HG02970 (cell line): ENCODE data around the gene HRH3.

Source experiments
- ATAC-seq: cut with Tn5 transposase; IDR thresholded peaks from one replicate; pipeline ENCODE4 v1.9.1; 2021; ENCODE audit warnings: mild to moderate bottlenecking, moderate library complexity, moderate number of reproducible peaks; ENCODE audit not compliant: unreplicated experiment, low FRiP score

The HRH3 gene

GRCh38 chr20:62217913-62218773 is 1.9 kb downstream of the HRH3 start:
- ATAC-seq = no peak

GRCh38 chr20:62216636-62217566 is 3.2 kb downstream of the HRH3 start:
- ATAC-seq = no peak

GRCh38 chr20:62215991-62216635 is 4.0 kb downstream of the HRH3 start:
- ATAC-seq = no peak

- no peak for ATAC-seq
These were observed 4.8 kb downstream of the HRH3 start for GRCh38 chr20:62215020-62215990.

GRCh38 chr20:62214067-62214466 is 6.0 kb downstream of the HRH3 start:
- ATAC-seq = no peak

- ATAC-seq = no peak
These were observed 7.8 kb downstream of the HRH3 start for GRCh38 chr20:62212299-62212698.

- ATAC-seq = no peak
These were observed 8.2 kb downstream of the HRH3 start for GRCh38 chr20:62211769-62212288.

GRCh38 chr20:62211216-62211615 is 8.9 kb downstream of the HRH3 start:
- ATAC-seq = no peak

GRCh38 chr20:62210496-62210855 is 9.6 kb downstream of the HRH3 start:
- no peak for ATAC-seq

GRCh38 chr20:62209850-62210495 is 10.1 kb downstream of the HRH3 start:
- ATAC-seq = no peak

GRCh38 chr20:62208795-62209755 is 11.0 kb downstream of the HRH3 start:
- ATAC-seq = no peak

- ATAC-seq = no peak
These were observed 11.8 kb downstream of the HRH3 start for GRCh38 chr20:62208061-62208794.

GRCh38 chr20:62206388-62206775 is 13.7 kb downstream of the HRH3 start:
- no peak for ATAC-seq

GRCh38 chr20:62205618-62206387 is 14.3 kb downstream of the HRH3 start:
- no peak for ATAC-seq

- no peak for ATAC-seq
These were observed 16.6 kb downstream of the HRH3 start for GRCh38 chr20:62203378-62204030.
